Stomach (tissue), 4 donors: Measurements from ENCODE around the gene FXYD4.
"Not testable (repeated sequence)": the region's sequence is repeated elsewhere in the genome, so short reads cannot be mapped to it uniquely, and the experiment has no call there.

Experiments used
- EP300 ChIP-seq: sonication (generic); formaldehyde crosslinking; IDR thresholded peaks from one replicate; pipeline ENCODE4 v1.6.1; 2017; ENCODE audit warnings: antibody characterized with exemption
- POLR2AphosphoS5 ChIP-seq, 3 donors: sonication (generic); formaldehyde crosslinking; IDR thresholded peaks; one replicate each; pipeline ENCODE4 v1.6.1; 2016; ENCODE audit warnings: antibody characterized with exemption in 3 of 3
- TF ChIP-seq, protein P1 (sequence below), 7 experiments: fragments of 450-650 bp in 4 of 7; fragments of 200-600 bp in 3 of 7; sonication (generic) in 3 of 7; IDR thresholded peaks; one replicate each; pipeline ENCODE4 v1.5.1; 2016 to 2019; ENCODE audit warnings: antibody characterized with exemption in 7 of 7, control low read depth in 2 of 7, mild to moderate bottlenecking in 1 of 7

DNA sequence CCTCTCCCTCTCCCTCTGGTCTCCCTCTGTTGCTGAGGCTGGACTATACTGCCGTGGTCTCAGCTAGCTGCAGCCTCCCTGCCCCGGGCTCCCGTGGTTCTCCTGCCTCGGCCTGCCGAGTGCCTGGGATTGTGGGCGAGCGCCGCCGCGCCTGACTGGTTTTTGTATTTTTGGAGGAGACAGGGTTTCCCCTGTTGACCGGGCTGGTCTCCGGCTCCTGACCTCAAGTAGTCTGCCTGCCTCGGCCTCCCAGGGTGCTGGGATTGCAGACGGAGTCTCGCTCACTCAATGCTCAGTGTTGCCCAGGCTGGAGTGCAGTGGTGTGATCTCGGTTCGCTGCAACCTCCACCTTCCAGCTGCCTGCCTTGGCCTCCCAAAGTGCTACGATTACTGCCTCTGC, 42.6 kb upstream of the FXYD4 start:
- TF ChIP-seq, protein P1, sequence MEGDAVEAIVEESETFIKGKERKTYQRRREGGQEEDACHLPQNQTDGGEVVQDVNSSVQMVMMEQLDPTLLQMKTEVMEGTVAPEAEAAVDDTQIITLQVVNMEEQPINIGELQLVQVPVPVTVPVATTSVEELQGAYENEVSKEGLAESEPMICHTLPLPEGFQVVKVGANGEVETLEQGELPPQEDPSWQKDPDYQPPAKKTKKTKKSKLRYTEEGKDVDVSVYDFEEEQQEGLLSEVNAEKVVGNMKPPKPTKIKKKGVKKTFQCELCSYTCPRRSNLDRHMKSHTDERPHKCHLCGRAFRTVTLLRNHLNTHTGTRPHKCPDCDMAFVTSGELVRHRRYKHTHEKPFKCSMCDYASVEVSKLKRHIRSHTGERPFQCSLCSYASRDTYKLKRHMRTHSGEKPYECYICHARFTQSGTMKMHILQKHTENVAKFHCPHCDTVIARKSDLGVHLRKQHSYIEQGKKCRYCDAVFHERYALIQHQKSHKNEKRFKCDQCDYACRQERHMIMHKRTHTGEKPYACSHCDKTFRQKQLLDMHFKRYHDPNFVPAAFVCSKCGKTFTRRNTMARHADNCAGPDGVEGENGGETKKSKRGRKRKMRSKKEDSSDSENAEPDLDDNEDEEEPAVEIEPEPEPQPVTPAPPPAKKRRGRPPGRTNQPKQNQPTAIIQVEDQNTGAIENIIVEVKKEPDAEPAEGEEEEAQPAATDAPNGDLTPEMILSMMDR (IDR thresholded peaks at IDR 0.05): not testable (repeated sequence)
- TF ChIP-seq POLR2AphosphoS5 (IDR thresholded peaks at IDR 0.05); EP300: not testable (repeated sequence)
